Astrocyte of the spinal cord (primary cell): ENCODE results near the gene PIK3AP1.

Source experiments
- DNase-seq: peaks from one replicate; pipeline ENCODE4 v3.0.0; 2011; ENCODE audit warnings: low read depth, low spot score
- H3K4me3 ChIP-seq: 2 replicates; pipeline ENCODE4 v1.5.1; 2011; ENCODE audit warnings: low read depth, mild to moderate bottlenecking, low read length, moderate library complexity
- in situ Hi-C: cut with HindIII; loops from 2 replicates; pipeline ENCODE4 v1.10.0; 2017; ENCODE audit warnings: low sequenced_read_pairs
- TF ChIP-seq, protein P1 (sequence below): IDR thresholded peaks from 2 replicates; pipeline ENCODE4 v1.5.1; 2012; ENCODE audit warnings: low read depth, mild to moderate bottlenecking, low read length, inconsistent platforms

PIK3AP1 gene

DNA sequence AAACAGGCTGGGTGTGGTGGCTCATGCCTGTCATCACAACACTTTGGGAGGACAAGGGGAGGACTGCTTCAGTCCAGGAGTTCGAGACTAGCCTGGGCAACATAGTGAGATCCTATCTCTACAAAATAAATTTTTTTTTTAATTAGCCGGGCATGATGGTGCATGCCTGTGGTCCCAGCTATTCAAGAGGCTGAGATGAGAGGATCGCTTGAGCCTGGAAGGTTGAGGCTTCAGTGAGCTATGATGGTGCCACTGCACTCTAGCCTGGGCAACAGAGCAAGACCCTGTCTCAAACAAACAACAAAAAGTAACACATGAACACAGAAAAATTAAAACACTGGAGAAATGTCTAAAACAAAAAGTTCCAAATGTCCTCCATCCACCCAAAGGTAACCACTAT, 22.9 kb downstream of the PIK3AP1 start:
- TF ChIP-seq, protein P1, sequence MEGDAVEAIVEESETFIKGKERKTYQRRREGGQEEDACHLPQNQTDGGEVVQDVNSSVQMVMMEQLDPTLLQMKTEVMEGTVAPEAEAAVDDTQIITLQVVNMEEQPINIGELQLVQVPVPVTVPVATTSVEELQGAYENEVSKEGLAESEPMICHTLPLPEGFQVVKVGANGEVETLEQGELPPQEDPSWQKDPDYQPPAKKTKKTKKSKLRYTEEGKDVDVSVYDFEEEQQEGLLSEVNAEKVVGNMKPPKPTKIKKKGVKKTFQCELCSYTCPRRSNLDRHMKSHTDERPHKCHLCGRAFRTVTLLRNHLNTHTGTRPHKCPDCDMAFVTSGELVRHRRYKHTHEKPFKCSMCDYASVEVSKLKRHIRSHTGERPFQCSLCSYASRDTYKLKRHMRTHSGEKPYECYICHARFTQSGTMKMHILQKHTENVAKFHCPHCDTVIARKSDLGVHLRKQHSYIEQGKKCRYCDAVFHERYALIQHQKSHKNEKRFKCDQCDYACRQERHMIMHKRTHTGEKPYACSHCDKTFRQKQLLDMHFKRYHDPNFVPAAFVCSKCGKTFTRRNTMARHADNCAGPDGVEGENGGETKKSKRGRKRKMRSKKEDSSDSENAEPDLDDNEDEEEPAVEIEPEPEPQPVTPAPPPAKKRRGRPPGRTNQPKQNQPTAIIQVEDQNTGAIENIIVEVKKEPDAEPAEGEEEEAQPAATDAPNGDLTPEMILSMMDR = no peak
- DNase-seq = no peak
- H3K4me3 ChIP-seq = no peak overlapping the region
- in situ Hi-C loops = no loop called here

GRCh38 chr10:96696845-96697425, 23.4 kb downstream of the PIK3AP1 start:
- TF ChIP-seq, protein P1 = no peak
- DNase-seq = no peak
- in situ Hi-C loops = no loop called here
- H3K4me3 ChIP-seq = no peak overlapping the region

DNA sequence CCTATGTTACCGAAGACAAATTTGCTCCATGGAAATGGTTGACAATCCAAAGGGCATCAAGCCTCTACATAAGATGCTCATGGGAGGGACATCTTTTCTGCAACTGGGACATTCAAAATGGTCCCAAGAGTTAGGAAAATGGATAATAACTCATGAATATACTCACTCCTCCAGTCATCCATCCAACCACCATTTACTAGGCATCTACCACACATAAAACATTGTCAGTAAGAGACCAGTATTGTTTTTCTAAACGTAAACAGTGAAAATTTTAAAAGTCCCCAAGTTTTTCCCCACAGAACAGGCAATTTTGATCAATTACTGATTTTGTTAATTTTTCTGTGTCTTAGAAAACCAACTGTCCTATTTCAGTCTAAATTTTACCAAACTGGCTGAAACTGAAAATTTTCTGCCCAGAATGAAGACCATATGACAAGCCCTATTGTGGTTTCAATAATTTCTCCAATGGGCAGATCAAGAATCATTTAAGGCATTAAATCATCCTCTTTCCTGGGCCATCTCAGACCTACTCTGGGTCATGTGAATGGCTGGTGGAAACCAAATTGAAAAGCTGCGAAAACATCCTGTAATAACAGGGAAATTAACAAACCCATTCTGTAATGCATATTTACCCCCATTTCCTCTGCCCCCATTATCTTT, 24.2 kb downstream of the PIK3AP1 start:
- H3K4me3 ChIP-seq = no peak overlapping the region
- in situ Hi-C loops = no loop called here
- DNase-seq = no peak
- TF ChIP-seq, protein P1 = no peak

GRCh38 chr10:96695366-96695765, 24.9 kb downstream of the PIK3AP1 start:
- TF ChIP-seq, protein P1 = no peak
- DNase-seq = no peak
- in situ Hi-C loops = no loop called here
- H3K4me3 ChIP-seq = no peak overlapping the region

DNA sequence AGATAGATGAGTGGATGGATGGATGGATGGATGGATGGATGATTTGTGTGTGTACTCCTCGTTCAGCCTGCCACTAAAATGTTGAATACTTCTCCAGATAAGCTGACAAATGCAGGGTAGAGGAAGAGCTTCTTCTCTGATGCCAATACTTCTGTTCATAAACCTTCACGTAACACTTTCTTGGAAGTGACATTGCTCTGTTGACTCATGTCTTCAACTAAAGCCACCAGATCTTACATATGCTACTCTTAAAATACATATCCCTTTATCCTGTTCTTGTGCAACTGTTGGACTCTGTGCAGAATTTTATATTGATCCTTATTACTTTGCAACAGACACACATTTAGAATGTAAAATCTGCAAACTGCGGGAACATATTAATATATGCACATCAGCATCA, 26.9 kb downstream of the PIK3AP1 start:
- in situ Hi-C loops = no loop called here
- no peak for DNase-seq
- TF ChIP-seq, protein P1 = no peak
- no peak overlapping the region for H3K4me3 ChIP-seq

DNA sequence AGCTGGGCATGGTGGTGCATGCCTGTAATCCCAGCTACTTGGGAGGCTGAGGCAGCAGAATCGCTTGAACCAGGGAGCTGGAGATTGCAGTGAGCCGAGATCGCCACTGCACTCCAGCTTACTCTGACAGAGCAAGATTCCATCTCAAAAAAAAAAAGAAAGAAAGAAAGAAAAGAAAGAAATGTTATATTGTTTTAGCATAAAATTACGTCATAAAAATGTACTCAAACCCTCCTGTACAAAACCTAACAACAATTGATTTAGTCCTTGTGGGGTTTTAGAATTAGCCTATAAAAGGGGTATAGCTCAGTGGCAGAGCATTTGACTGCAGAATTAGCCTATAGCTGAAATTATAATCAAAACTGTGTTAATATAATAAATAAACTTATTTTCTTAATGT, 27.9 kb downstream of the PIK3AP1 start:
- TF ChIP-seq, protein P1 = no peak
- H3K4me3 ChIP-seq = no peak overlapping the region
- in situ Hi-C loops = no loop called here
- no peak for DNase-seq
